PC-9 (cell line): ENCODE measurements around the gene AUTS2.

Experiments used
- EZH2 ChIP-seq: fragments of 200-600 bp; sonication (generic); IDR thresholded peaks from 2 replicates; pipeline ENCODE4 v1.8.0; 2017; ENCODE audit warnings: antibody characterized with exemption, low read depth
- TF ChIP-seq, protein P1 (sequence below): fragments of 200-600 bp; sonication (generic); conservative IDR thresholded peaks from 2 replicates; pipeline ENCODE4 v1.6.1; 2017; ENCODE audit warnings: mixed run types, antibody characterized with exemption, mild to moderate bottlenecking, moderate library complexity

DNA sequence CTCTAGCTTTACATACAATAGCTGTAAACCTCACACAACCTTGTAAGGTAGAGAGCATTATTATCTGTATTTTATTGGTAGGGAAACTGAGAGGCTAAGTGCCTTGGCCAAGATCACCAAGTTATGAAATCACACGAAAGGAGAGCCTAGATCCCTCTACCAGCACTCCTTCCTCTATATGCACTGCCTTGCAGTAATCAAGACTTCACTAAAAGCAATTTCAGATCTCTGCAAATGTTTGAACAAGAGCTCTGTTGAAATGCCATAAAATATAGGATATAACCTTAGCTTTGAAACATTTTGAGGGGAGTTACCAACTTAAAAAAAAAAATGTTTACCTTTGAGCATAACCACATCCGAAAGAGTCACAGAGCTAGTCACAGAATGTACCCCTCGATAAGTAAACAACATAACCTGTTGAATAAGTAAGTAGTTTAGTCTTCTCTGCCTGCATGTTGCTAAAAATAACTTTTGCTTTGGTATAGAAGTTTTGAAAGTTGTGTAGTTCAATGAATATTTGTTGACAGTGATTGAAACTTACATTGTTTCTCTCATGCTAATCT is 709.4 kb downstream of the AUTS2 start:
- TF ChIP-seq, protein P1, sequence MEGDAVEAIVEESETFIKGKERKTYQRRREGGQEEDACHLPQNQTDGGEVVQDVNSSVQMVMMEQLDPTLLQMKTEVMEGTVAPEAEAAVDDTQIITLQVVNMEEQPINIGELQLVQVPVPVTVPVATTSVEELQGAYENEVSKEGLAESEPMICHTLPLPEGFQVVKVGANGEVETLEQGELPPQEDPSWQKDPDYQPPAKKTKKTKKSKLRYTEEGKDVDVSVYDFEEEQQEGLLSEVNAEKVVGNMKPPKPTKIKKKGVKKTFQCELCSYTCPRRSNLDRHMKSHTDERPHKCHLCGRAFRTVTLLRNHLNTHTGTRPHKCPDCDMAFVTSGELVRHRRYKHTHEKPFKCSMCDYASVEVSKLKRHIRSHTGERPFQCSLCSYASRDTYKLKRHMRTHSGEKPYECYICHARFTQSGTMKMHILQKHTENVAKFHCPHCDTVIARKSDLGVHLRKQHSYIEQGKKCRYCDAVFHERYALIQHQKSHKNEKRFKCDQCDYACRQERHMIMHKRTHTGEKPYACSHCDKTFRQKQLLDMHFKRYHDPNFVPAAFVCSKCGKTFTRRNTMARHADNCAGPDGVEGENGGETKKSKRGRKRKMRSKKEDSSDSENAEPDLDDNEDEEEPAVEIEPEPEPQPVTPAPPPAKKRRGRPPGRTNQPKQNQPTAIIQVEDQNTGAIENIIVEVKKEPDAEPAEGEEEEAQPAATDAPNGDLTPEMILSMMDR = no peak
- no peak for TF ChIP-seq EZH2
